Choroid plexus epithelial cell (primary cell): ENCODE results near the gene TMTC2.

Experiments
- DNase-seq: peaks from one replicate; pipeline ENCODE4 v3.0.0-alpha.2; 2010; ENCODE audit warnings: low read depth
- H3K4me3 ChIP-seq: 2 replicates; pipeline ENCODE4 v1.5.1; 2011; ENCODE audit warnings: low read depth, mild to moderate bottlenecking, control low read depth, low read length, moderate library complexity
- TF ChIP-seq, protein P1 (sequence below): conservative IDR thresholded peaks from 2 replicates; pipeline ENCODE4 v1.5.1; 2011; ENCODE audit warnings: low read depth, mild to moderate bottlenecking, control low read depth, inconsistent platforms, low read length, moderate library complexity

The TMTC2 gene

GRCh38 chr12:82690006-82690405 is 3.3 kb downstream of the TMTC2 start:
- TF ChIP-seq, protein P1, sequence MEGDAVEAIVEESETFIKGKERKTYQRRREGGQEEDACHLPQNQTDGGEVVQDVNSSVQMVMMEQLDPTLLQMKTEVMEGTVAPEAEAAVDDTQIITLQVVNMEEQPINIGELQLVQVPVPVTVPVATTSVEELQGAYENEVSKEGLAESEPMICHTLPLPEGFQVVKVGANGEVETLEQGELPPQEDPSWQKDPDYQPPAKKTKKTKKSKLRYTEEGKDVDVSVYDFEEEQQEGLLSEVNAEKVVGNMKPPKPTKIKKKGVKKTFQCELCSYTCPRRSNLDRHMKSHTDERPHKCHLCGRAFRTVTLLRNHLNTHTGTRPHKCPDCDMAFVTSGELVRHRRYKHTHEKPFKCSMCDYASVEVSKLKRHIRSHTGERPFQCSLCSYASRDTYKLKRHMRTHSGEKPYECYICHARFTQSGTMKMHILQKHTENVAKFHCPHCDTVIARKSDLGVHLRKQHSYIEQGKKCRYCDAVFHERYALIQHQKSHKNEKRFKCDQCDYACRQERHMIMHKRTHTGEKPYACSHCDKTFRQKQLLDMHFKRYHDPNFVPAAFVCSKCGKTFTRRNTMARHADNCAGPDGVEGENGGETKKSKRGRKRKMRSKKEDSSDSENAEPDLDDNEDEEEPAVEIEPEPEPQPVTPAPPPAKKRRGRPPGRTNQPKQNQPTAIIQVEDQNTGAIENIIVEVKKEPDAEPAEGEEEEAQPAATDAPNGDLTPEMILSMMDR, result no peak
- no peak overlapping the region for H3K4me3 ChIP-seq
- DNase-seq, result no peak

DNA sequence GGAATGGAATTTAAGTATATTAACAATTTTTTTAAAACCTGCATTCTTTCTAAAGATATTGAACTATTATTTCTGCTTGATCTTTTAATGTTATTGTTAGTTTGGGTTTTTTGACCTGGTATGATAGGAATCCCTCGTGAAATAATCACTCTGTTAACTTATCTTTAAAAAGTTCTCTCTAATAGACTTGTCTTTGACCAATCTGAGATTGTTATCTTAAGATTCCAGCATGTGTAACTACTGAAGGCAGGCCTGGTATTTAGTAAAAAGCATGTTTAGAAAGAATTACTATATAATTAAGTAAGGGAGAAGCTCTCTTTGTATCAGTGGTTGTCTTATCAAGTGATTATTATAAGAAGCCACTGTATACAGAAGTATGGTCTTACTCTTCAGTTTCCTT is 4.8 kb downstream of the TMTC2 start:
- TF ChIP-seq, protein P1, result no peak
- no peak overlapping the region for H3K4me3 ChIP-seq
- peak; percentile 8 for DNase-seq

DNA sequence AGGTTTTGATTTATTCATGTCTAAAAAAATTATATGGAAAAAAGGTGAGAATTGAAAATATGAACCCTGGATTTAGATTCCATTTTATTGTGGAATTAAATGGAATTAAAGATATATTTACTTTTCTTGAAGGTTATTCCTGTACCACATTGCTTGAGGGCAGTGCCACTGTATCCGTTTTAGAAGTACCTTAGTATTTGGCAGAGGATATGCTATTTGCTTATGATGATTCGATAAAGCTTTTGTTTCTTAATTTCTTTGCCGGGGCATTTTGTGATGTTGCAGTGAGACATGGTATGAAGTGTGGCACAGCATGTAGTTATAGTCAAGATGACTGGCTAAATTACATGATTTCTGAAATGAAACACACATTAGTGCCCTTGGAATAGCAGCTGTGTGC is 7.6 kb downstream of the TMTC2 start:
- DNase-seq, result no peak

DNA sequence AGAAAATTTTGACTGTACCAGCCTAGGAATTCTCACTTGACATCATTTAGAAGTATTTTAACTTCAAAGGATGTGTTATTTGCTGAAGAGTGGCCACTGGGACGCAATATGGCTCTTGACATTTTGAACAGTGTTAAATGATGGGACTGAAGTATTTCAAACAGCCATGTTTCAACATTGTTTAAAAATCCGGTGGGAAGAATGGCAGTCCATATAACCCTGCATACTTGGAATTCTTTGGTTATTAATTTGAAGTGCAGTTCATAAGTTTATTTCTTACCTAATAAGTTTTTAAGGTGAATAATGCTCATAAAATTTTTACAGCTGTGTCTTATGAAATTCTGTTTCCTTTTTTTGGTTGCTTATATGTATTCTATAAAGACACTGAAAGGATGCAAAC is 8.3 kb downstream of the TMTC2 start:
- TF ChIP-seq, protein P1, result no peak
- peak; percentile 47 for DNase-seq
- H3K4me3 ChIP-seq, result no peak overlapping the region

More for the DNA sequence above, 7.6 kb downstream of the TMTC2 start:
- no peak overlapping the region for H3K4me3 ChIP-seq
- TF ChIP-seq, protein P1, result no peak

- H3K4me3 ChIP-seq, result no peak overlapping the region
- no peak for DNase-seq
- TF ChIP-seq, protein P1, result no peak
Observed at GRCh38 chr12:82695531-82695930, 8.8 kb downstream of the TMTC2 start.

DNA sequence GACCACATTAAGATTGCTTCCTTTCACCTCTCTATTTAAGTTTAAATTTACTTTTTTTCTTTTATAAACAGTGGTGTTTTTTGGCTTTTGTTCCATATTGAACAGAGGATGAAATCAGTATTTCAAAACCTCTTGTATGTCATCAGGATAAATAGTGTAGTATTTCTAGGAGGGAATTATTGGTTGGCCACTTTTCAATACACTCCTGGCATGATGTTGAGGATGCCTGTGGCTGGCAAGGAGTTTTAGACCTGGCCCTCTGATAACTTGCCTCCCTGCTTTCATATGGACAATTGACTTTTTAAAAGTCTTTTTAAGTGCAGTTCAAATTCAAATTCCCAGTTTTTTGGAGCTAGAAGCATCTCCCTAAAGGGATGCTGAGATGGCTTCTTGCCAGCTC is 9.8 kb downstream of the TMTC2 start:
- TF ChIP-seq, protein P1, result no peak
- no peak overlapping the region for H3K4me3 ChIP-seq
- DNase-seq, result no peak

GRCh38 chr12:82698708-82699564 is 12.2 kb downstream of the TMTC2 start:
- no peak overlapping the region for H3K4me3 ChIP-seq
- TF ChIP-seq, protein P1, result no peak
- DNase-seq, result no peak
